RCC 7860 (cell line): ENCODE data around the gene MED4.
"Not testable (repeated sequence)": the region's sequence is repeated elsewhere in the genome, so short reads cannot be mapped to it uniquely, and the experiment has no call there.

Experiments used
- DNase-seq: peaks from one replicate; pipeline ENCODE4 v3.0.0-alpha.2; 2015; ENCODE audit warnings: low spot score
- FAIRE-seq: peaks from 2 replicates; lab custom pipeline; 2012; peaks lifted over from hg19 to GRCh38; lab: Jason Lieb, UNC

Gene MED4

GRCh38 chr13:48096670-48097069, 1.8 kb upstream of the MED4 start:
- no peak for FAIRE-seq
- DNase-seq = no peak

GRCh38 chr13:48094404-48094780, 512 bp downstream of the MED4 start:
- DNase-seq = no peak
- FAIRE-seq = no peak

DNA sequence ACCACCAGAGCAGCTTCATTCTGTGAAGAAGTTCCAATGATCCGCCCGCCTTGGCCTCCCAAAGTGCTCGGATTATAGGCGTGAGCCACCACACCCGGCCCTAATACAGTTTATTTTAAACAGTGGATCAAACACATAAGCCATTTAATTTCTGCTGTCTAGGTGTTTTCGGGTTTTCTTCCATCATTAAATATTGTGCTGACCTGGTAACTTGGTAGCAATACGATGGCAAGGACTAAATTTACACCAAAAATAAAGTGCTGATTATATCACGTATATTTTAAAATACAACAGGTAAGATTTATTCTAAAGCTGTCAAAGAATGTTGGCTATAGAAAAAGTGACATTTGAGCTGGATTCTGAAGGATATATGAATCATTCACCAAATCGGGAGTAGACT, 1.3 kb downstream of the MED4 start:
- FAIRE-seq (no peak), DNase-seq (no peak)

GRCh38 chr13:48086272-48086671, 8.6 kb downstream of the MED4 start:
- DNase-seq = no peak
- FAIRE-seq = no peak

- DNase-seq = no peak
- no peak for FAIRE-seq
Measured at GRCh38 chr13:48081739-48082138, 13.2 kb downstream of the MED4 start.

GRCh38 chr13:48078251-48078656, 16.6 kb downstream of the MED4 start:
- no peak for FAIRE-seq
- DNase-seq = no peak

DNA sequence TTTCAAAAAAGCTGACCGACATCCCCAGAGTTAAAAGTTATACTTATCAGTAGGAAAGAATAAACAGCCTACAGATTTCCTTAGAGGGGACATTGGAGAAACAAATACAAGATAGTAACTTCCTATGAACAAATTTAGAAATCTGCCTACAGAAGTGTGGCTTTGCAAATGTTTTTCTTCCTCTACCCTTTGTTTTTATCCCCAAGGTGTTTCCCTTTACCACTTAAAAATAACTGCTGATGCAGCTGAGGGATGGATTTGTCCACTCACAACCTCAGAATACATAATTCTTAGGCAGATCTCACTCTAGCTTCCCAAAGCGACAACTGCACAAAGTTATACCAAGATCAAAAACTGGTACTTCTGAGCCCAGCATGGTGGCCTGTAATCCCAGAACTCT, 20.9 kb downstream of the MED4 start:
- DNase-seq (no peak), FAIRE-seq (no peak)

DNA sequence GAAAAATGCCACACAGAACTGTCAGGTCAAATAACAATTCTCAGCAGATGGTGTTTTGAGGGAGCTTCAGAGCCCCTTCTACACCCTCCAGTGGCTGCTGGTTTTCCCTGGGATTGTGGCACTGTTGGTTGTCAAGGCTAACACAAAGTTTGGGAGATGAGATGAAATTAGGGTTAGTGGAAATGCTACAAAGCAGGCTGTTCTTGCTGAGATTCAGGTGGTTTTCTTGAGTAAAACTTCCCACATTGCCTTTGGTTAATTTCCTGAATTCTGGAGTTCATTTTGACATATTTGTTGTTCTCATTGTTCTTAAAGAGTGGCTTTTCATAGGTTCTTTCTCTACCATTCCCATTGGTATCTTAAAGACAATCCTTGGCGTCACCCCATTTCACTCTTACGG, 22.1 kb downstream of the MED4 start:
- FAIRE-seq (no peak), DNase-seq (no peak)

DNA sequence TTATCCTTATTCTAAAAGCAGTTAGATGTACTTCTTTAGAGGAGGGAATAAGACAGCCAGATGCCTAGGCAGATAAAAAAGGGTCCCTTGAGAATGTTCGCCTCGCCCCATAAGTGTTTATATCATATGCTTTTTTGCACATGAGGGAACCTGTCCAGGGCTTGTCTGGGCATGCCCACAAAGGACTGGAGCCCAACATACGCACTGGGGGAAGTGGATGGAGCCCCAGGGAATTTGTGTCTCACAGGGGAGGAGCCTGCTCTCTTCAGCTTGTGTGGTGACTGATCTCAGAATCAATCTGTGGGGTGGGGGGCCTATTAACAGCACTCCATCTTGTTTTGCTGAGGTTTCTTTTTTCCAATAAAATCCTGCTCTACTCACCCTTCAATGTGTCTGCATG, 22.6 kb downstream of the MED4 start:
- FAIRE-seq (no peak), DNase-seq (no peak)

DNA sequence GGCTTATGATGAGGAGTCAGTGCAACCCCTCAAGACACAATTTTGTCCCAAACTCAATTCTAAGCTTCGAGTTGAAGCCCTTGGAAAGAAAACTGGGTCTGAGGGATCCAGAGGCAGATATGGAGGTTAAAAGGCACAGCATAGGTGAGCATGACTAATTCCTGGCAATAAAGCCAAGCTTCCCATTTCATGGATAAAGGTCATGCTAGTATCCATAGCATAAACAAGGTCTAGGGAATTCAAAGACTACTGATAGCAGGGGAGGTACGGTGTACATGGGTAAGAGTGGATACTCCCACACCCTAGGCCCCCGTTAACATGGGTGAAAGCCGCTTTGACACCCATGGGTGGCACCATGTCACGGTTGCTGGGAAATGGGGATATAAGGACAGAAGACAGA, 24.0 kb downstream of the MED4 start:
- DNase-seq = no peak
- no peak for FAIRE-seq

DNA sequence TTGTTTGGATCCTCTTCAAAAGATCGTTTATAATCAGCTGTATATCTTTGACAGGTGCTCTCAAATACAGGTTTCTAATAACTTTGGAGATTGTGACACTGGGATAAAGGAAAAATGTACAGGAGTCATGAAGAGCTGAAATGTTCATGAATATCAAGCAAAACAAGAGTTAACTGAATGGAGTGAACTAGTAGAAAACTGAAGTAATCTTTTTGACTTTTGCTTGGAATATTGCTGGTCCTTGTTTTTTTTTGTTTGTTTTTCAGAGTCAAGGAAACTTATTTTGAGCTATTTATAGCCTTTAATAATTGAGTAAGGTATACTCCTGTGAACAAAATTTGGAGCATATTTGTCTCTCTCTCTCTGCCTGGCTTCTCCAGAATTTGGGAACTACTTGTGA, 25.3 kb downstream of the MED4 start:
- DNase-seq (no peak), FAIRE-seq (no peak)

GRCh38 chr13:48068952-48069351, 26.0 kb downstream of the MED4 start:
- DNase-seq = no peak
- FAIRE-seq = no peak

- no peak for DNase-seq
- no peak for FAIRE-seq
Measured at GRCh38 chr13:48068036-48068435, 26.9 kb downstream of the MED4 start.

DNA sequence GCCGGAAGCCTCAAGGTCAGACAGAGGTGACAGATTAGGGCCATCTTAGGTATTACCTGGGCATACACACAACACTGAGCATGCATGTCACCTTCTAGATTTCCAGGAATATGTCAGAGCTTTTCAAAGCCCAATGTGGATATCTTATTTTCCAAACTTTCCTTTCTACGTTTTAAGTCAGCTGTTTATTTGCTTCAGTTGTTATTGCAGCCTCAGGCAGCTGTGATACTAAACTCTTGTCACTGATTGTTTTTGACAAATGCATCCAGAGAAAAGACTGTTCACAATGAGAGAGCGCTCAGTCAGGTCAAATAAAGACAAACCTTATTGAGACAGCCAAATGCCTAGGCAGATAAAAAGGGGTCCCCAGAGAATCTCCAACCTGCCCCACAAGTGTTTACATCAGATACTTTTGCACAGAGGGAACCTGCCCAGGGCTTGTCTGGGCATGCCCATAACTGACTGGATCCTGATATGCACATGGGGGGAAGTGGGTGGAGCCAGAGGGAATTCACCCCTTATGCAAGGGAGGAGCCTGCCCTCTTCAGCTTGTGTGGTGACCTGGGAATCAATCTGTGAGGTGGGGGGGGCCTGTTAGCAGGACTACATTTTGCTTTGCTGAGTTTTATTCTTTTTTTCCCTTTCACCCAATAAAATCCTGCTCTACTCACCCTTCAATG, 28.5 kb downstream of the MED4 start:
- FAIRE-seq (no peak), DNase-seq (no peak)

- DNase-seq, FAIRE-seq: not testable (repeated sequence)
Measured at GRCh38 chr13:48059951-48060350, 35.0 kb downstream of the MED4 start.

DNA sequence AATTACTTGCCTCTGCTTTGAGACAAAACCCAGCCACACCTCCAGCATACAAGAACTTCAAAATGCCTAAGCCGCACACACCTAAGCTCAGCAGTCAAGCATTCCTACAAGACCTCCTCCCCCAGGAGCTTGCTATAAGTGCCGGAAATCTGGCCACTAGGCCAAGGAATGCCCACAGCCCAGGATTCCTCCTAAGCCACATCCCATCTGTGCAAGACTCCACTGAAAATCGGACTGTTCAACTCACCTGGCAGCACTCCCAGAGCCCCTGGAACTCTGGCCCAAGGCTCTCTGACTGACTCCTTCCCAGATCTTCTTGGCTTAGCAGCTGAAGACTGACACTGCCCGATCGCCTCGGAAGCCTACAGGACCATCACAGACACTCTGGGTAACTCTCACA, 36.4 kb downstream of the MED4 start:
- DNase-seq, FAIRE-seq: not testable (repeated sequence)

DNA sequence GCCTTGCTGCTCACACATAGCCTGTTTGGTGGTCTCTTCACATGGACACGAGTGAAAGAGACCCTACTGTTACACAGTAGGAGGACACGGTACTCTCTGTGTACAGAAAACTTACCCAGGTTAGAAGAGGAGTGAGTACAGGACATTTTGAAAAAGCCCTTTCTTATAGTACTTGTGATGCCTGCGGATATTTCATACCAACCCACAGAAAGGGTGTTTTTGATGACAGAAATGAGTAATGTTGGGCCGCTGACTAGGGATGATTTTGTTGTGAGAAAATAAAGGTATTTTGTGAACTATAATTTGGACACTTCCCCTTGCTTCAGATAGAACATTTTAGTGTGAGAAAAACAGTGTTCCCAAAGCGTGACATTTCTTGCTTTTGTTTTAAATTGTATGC, 39.2 kb downstream of the MED4 start:
- DNase-seq (no peak), FAIRE-seq (no peak)

DNA sequence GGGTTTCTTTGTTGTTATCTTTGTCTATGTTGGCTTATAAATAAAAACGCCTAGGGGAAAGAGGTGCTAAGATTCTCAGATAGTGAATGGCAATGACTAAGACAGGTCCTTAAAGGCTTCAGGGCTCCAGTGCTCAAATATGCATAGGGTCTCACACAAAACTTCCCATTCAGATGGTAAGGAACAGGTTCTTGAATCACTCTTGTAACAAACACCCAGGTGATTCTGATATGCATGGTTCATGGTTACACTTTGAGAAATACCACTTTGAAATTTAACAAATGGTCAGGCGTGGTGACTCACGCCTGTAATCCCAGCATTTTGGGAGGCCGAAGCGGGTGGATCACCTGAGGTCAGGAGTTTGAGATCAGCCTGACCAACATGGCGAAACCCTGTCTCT, 40.3 kb downstream of the MED4 start:
- DNase-seq (no peak), FAIRE-seq (no peak)

DNA sequence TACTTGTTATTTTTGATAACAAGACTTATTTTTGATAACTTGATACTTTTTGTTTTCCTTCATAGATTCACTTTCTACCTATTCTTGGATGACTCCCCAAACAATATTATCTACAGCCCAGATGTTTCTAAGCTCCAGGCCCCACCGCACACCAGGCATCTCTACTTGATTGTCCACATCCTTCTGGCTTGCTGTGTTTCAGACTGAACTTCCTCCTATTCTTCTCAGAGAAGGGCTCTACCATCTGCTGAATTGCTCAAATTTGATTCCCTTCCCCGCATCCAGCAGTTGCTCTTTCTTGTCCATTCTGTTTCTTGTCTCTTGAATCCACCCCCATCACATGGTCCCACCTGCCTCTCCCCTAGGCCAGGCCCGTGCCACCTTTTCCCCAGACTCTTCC, 44.4 kb downstream of the MED4 start:
- FAIRE-seq (no peak), DNase-seq (no peak)

DNA sequence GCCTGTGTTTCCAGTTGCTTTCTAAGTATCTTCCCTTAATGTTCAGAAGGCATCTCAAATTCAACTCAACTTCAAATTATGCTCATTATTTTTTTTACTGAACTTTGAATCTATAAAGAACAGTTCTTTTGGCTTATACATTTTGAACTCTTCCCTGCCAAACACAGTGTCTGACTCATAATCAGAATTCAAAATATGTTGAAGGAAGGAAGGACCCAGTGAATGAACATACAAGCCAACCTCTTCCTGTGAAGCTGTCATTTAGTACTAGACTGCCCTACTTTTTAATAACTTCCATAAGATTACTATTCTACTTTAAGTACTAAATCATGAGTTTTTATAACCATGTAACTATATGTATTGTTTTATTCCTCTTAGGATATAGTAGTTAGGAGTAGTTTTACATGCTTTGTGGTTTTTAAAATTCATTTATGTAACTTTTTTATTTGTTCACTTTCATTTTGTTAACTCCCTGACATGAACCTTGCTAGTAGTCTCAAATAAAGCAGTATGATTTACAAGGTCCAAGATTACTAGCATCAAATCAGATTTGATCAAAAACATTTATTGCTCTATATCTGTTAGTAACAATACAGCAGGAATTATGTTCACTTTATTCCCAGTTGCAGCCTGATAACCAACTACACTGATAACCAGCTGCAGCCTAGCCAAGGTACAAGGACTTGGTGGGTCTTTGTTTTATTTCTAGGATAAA, 51.0 kb downstream of the MED4 start:
- DNase-seq (no peak), FAIRE-seq (no peak)

GRCh38 chr13:48042894-48043293, 52.0 kb downstream of the MED4 start:
- FAIRE-seq (no peak), DNase-seq (no peak)

- FAIRE-seq (no peak), DNase-seq (no peak)
Measured at GRCh38 chr13:48040896-48041295, 54.0 kb downstream of the MED4 start.

DNA sequence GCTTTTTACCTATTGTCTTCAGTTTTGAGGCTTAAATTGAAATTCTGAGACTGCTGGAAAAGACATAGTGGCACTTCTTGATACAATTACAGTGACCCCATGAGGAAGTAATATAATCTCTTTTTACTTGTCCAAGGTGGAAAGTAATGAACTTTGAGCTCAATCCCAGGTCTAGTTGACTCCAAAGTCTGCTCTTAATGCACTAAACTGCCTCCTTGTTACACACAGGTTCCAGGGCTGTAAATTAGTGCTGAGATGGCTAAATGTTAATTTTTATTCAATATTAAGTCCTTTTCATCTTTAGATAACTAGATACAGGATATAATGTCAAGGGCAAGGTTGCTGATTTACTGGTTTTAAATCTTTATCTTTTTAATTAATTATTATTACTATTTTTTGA, 54.9 kb downstream of the MED4 start:
- FAIRE-seq = no peak
- DNase-seq = no peak
